GM18907 (cell line): Measurements from ENCODE around the gene SNX25.
A peak's percentile ranks its signal among the peaks of the same experiment; 100 is the strongest.

Experiments used
- ATAC-seq: cut with Tn5 transposase; IDR thresholded peaks from one replicate; pipeline ENCODE4 v1.9.1; 2021; ENCODE audit warnings: mild to moderate bottlenecking, moderate library complexity; ENCODE audit not compliant: unreplicated experiment

The SNX25 gene

GRCh38 chr4:185332575-185333464 lies 123.4 kb downstream of the SNX25 start:
- ATAC-seq: peak; percentile 78

- ATAC-seq: no peak
These were observed 124.9 kb downstream of the SNX25 start for GRCh38 chr4:185334326-185334725.

GRCh38 chr4:185335579-185335978 lies 126.2 kb downstream of the SNX25 start:
- ATAC-seq: no peak

- ATAC-seq: no peak
These were observed 130.5 kb downstream of the SNX25 start for GRCh38 chr4:185339941-185340340.

- no peak for ATAC-seq
These were observed 132.0 kb downstream of the SNX25 start for GRCh38 chr4:185341377-185341776.

- peak; percentile 40 for ATAC-seq
These were observed 132.4 kb downstream of the SNX25 start for GRCh38 chr4:185341841-185342240.

GRCh38 chr4:185343726-185344581 lies 134.6 kb downstream of the SNX25 start:
- no peak for ATAC-seq

- ATAC-seq: peak; percentile 65
These were observed 135.5 kb downstream of the SNX25 start for GRCh38 chr4:185344743-185345538.

GRCh38 chr4:185346975-185347601 lies 137.7 kb downstream of the SNX25 start:
- no peak for ATAC-seq

GRCh38 chr4:185351691-185352090 lies 142.3 kb downstream of the SNX25 start:
- ATAC-seq: no peak

GRCh38 chr4:185352202-185352601 lies 142.8 kb downstream of the SNX25 start:
- no peak for ATAC-seq

- ATAC-seq: no peak
These were observed 143.3 kb downstream of the SNX25 start for GRCh38 chr4:185352741-185353140.

- no peak for ATAC-seq
These were observed 147.8 kb downstream of the SNX25 start for GRCh38 chr4:185357211-185357610.

GRCh38 chr4:185357733-185358440 lies 148.5 kb downstream of the SNX25 start:
- no peak for ATAC-seq

- ATAC-seq: no peak
These were observed 149.1 kb downstream of the SNX25 start for GRCh38 chr4:185358514-185358913.

GRCh38 chr4:185358959-185359358 lies 149.6 kb downstream of the SNX25 start:
- ATAC-seq: no peak

GRCh38 chr4:185359767-185360446 lies 150.5 kb downstream of the SNX25 start:
- no peak for ATAC-seq

GRCh38 chr4:185361872-185362271 lies 152.5 kb downstream of the SNX25 start:
- ATAC-seq: no peak

GRCh38 chr4:185362570-185362969 lies 153.2 kb downstream of the SNX25 start:
- peak; percentile 61 for ATAC-seq
